Breast epithelium (tissue), 4 donors: Measurements from ENCODE around the gene DGUOK. TPM values are rescaled to one million over a fixed set of nuclear protein-coding genes. Genes with fewer than 3 reads are reported as not detected.

ENCODE experiments used
- DNase-seq, 2 donors: peaks; one replicate each; pipeline ENCODE4 v3.0.0-alpha.2; 2019; ENCODE audit warnings: low spot score in 2 of 2
- H3K27ac ChIP-seq, 2 donors: fragments of 200-600 bp; sonication (generic) in 1 of 2; one replicate each; pipeline ENCODE4 v1.5.1; 2016 to 2019; ENCODE audit warnings: mild to moderate bottlenecking in 1 of 2
- H3K27me3 ChIP-seq, 2 donors: fragments of 200-600 bp; sonication (generic) in 1 of 2; one replicate each; pipeline versions ENCODE4 v1.5.1 to v1.6.0; 2017 to 2019; ENCODE audit warnings: control low read depth in 1 of 2, mild to moderate bottlenecking in 1 of 2
- H3K36me3 ChIP-seq: fragments of 200-600 bp; one replicate; pipeline ENCODE4 v1.5.1; 2019
- H3K4me1 ChIP-seq, 2 donors: fragments of 200-600 bp; sonication (generic); one replicate each; pipeline ENCODE4 v1.5.1; 2016 to 2019; ENCODE audit warnings: control low read depth in 1 of 2
- H3K4me3 ChIP-seq, 3 donors: fragments of 200-600 bp; sonication (generic); 1 replicate in 2 of 3; 2 replicates in 1 of 3; pipeline ENCODE4 v1.5.1; 2016 to 2019; ENCODE audit warnings: mild to moderate bottlenecking in 3 of 3, moderate library complexity in 2 of 3
- H3K9me3 ChIP-seq, 2 donors: fragments of 200-600 bp; sonication (generic) in 1 of 2; one replicate each; pipeline ENCODE4 v1.5.1; 2016 to 2019; ENCODE audit warnings: control low read depth in 1 of 2
- POLR2A ChIP-seq: fragments of 450-650 bp; IDR thresholded peaks from one replicate; pipeline ENCODE4 v1.6.1; 2016; ENCODE audit warnings: antibody characterized with exemption, mild to moderate bottlenecking, moderate library complexity
- POLR2AphosphoS5 ChIP-seq, 3 donors: sonication (generic); formaldehyde crosslinking; IDR thresholded peaks; one replicate each; pipeline ENCODE4 v1.6.1; 2017; ENCODE audit warnings: antibody characterized with exemption in 3 of 3
- intact Hi-C: fragments of 100-400 bp; cut with DNase I; formaldehyde crosslinking; loops from one replicate; pipeline ENCODE4 v1.15.1; 2023; ENCODE audit warnings: low total_unique reads
- total RNA-seq, 3 donors: library from RNA; depleted of rRNA; stranded (reverse); fragments of >200 nt; gene quantifications; one replicate each; pipeline ENCODE4 v1.1.0, GENCODE V29; 2016
- TF ChIP-seq, protein P1 (sequence below), 3 donors: fragments of 450-650 bp; IDR thresholded peaks; one replicate each; pipeline ENCODE4 v1.5.1; 2016 to 2017; ENCODE audit warnings: antibody characterized with exemption in 3 of 3, mild to moderate bottlenecking in 3 of 3, moderate library complexity in 3 of 3

The DGUOK gene
- total RNA-seq, 3 donors from 2014 or later, result 35.4 to 45.7 (median 42.3) TPM

DNA sequence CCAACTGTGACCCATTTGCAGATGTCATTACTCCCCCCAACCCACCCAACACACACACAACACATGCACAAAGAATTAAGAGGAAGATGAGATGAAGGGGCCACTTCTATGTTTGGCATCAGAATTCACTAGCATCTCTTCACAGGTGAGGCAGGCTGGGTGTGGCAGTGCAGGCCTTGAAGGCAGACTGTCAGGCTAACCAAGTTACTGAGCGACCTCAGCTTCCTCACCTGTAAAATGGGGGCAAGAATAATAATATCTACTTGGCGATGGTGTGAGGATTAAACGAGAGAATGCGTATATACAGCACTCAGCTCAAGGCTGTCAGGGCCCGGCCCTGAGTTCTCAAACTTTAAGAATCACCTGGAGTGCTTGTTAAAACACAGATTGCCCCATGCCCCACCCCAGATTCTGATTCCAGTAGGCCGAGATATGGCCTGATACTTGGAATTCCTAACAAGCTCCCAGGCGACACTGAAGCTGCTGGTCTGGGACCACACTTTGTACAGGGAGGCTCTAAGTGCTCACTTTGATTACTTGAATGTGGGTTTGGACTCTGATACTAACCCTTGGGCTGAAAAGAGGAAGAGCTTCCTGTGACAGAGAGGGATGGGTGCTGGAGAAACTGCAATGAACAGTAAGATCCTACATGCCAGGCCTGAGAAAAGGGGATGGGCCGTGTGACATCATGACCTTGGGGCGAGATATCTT lies 32.8 kb upstream of the DGUOK start:
- Histone ChIP-seq H3K9me3 (no peaks in the 10 kb centered on the region), H3K4me1 (peaks cover 0 to 8% of the 10 kb centered on the region in 2 donors), H3K27ac (peak overlapping the region; percentile 86 to 87), H3K36me3 (no peaks in the 10 kb centered on the region), H3K4me3 (peak overlapping the region; percentile 14 to 59 (median 42)), H3K27me3 (no peaks in the 10 kb centered on the region)
- TF ChIP-seq, protein P1, sequence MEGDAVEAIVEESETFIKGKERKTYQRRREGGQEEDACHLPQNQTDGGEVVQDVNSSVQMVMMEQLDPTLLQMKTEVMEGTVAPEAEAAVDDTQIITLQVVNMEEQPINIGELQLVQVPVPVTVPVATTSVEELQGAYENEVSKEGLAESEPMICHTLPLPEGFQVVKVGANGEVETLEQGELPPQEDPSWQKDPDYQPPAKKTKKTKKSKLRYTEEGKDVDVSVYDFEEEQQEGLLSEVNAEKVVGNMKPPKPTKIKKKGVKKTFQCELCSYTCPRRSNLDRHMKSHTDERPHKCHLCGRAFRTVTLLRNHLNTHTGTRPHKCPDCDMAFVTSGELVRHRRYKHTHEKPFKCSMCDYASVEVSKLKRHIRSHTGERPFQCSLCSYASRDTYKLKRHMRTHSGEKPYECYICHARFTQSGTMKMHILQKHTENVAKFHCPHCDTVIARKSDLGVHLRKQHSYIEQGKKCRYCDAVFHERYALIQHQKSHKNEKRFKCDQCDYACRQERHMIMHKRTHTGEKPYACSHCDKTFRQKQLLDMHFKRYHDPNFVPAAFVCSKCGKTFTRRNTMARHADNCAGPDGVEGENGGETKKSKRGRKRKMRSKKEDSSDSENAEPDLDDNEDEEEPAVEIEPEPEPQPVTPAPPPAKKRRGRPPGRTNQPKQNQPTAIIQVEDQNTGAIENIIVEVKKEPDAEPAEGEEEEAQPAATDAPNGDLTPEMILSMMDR (IDR thresholded peaks at IDR 0.05), result no peak
- DNase-seq, result no peak
- intact Hi-C loops, result no loop called here

DNA sequence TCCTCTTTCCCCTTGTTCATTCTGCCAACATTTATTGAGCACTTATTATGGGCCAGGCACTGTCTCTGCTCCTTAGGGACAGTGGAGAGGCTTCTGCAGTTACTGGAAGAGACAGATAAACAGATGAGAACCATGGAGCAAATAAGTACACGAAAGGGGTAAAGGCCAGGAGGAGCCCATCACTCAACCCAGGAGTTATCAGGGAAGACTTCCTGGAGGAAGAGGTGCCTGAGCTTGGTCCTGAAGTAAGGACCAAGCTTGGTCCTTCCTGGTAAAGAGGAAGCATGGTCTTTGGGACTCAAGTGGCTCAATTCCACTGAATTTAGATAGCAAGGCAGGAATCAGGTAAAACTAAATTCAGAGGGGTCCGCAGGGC lies 32.2 kb upstream of the DGUOK start:
- H3K27ac ChIP-seq, result peak overlapping the region; percentile 86 to 87

DNA sequence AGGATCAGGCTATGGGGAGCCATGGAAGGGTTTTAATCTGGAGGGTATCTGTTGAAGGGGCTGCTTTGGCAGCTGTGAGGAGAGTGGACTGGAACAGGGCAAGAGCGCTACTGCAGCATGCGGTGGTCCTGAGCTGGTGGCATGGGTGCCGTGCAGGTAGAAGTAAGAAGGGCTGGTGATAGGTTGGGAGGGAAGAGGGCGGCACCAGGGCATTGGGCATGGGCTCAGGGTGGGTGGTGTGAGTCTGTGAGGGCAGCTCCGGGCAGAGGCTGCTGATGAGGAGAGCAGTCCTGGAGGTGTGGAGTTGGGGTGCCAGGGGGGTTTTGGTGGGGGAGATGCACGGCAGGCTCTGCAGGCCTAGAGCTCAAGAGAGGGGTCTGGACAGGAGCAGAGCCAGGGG lies 31.8 kb upstream of the DGUOK start:
- peak overlapping the region; percentile 14 to 59 (median 42) for H3K4me3 ChIP-seq
- peaks cover 0 to 8% of the 10 kb centered on the region in 2 donors for H3K4me1 ChIP-seq
- DNase-seq, result peak in 1 of 2 donors; percentile 62
- no peaks in the 10 kb centered on the region for H3K9me3 ChIP-seq
- H3K27ac ChIP-seq, result peak overlapping the region; percentile 86 to 87
- TF ChIP-seq, protein P1 (IDR thresholded peaks at IDR 0.05), result no peak
- no peak for TF ChIP-seq POLR2A
- no peak for TF ChIP-seq POLR2AphosphoS5 (IDR thresholded peaks at IDR 0.05)
- no peaks in the 10 kb centered on the region for H3K36me3 ChIP-seq
- intact Hi-C loops, result no loop called here
- no peaks in the 10 kb centered on the region for H3K27me3 ChIP-seq

More for the DNA sequence above, 32.2 kb upstream of the DGUOK start:
- Histone ChIP-seq H3K4me1 (peaks cover 0 to 8% of the 10 kb centered on the region in 2 donors), H3K36me3 (no peaks in the 10 kb centered on the region), H3K27me3 (no peaks in the 10 kb centered on the region), H3K4me3 (peak overlapping the region; percentile 14 to 59 (median 42)), H3K9me3 (no peaks in the 10 kb centered on the region)
- no peak for DNase-seq
- TF ChIP-seq, protein P1 (IDR thresholded peaks at IDR 0.05), result no peak
- no peak for TF ChIP-seq POLR2A
- TF ChIP-seq POLR2AphosphoS5 (IDR thresholded peaks at IDR 0.05), result no peak
- intact Hi-C loops, result no loop called here

DNA sequence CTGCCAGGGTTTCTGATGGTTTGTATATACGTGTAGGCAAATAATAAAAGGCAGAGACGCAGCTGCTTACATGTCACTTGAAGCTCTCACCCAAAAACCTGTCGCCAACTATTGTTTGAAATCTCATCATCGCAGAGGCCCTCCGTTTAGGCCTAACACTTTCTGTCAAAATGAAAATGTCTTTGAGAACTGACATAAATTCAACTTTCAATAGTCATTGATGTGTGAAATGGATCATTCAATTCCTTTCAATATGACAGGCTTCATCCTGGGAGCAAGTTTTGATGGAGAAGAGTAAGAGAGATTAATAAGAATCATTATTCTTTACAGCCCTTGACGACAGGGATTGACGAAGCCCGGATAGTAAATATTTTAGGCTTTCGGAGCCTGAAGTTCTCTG lies 31.2 kb upstream of the DGUOK start:
- intact Hi-C loops, result no loop called here
- H3K4me1 ChIP-seq, result peaks cover under 1 to 8% of the 10 kb centered on the region in 2 donors

DNA sequence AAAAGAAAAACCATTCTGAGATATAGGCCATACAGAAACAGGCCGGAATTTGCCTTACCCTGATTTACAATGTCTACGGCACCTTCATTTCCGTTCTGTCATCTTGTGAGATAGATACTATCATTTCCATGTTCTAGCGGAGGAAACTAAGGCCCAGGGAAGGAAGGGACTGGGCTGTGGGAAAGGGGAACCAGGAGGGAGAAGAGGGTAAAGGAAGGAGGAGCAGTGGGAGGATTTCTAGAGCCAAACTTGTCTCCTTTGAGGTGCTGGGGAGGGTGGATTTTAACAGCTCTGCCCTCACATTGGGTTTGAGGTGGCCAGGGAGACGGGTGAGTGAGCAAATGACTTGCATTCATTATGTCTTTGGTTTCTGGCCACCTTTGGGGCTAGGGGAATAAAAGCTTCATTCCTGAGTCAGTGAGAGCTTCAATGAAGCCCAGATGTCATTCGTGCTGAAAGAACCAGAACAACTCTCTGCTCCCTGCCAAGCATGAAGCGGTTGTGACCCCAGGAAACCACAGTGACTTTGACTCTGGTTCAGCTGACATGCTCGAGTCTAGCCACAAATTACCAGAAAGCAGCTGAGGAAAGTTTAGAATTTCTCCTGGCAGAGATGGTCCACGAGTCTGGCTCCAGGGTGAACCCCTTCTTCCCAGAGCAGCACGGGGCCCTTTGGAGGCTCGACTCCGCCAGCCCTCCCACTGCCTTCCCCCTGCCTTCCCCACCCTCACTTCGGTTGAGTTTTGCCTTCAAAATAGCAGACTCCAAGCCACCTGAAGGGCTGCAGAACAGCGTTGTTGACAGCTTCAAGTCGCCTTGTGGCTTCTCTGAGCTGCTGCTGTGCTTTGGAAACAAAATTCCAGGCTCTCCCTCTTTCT lies 30.1 kb upstream of the DGUOK start:
- DNase-seq, result peak in 1 of 2 donors; percentile 59
- H3K27ac ChIP-seq, result peak overlapping the region; percentile 87
- H3K4me1 ChIP-seq, result peaks cover 3 to 8% of the 10 kb centered on the region in 2 donors
- TF ChIP-seq POLR2AphosphoS5 (IDR thresholded peaks at IDR 0.05) (peak in 1 of 3 donors; percentile 27), POLR2A (no peak)
- TF ChIP-seq, protein P1 (IDR thresholded peaks at IDR 0.05), result no peak
- H3K36me3 ChIP-seq, result no peaks in the 10 kb centered on the region
- intact Hi-C loops, result no loop called here
- no peaks in the 10 kb centered on the region for H3K9me3 ChIP-seq
- H3K4me3 ChIP-seq, result peak overlapping the region; percentile 7 to 49 (median 42)
- H3K27me3 ChIP-seq, result no peaks in the 10 kb centered on the region

More for the DNA sequence above, 31.2 kb upstream of the DGUOK start:
- peak overlapping the region; percentile 86 to 87 for H3K27ac ChIP-seq
- no peaks in the 10 kb centered on the region for H3K36me3 ChIP-seq
- no peaks in the 10 kb centered on the region for H3K27me3 ChIP-seq
- TF ChIP-seq POLR2A, result no peak
- no peak for DNase-seq
- H3K4me3 ChIP-seq, result peak overlapping the region in 2 of 3 donors; percentile 42 to 59
- no peaks in the 10 kb centered on the region for H3K9me3 ChIP-seq
